HCT116 (cell line): ENCODE results near the gene ATP5PD. TPM values are rescaled to one million over a fixed set of nuclear protein-coding genes. Genes with fewer than 3 reads are reported as not detected.
A peak's percentile ranks its signal among the peaks of the same experiment; 100 is the strongest.

ENCODE experiments used
- ATAC-seq: fragments of 200-7000 bp; cut with Tn5 transposase; 2 replicates; pipeline ENCODE4 v1.9.1; 2020; ENCODE audit warnings: mild to moderate bottlenecking, moderate library complexity
- BruUV-seq: library from RNA; stranded (reverse); fragments of 400-500 nt; replicated peaks from 2 replicates; lab custom pipeline; 2021; lab: Mats Ljungman, UMichigan
- CTCF ChIA-PET: fragments of 300-600 bp; sonication (Branson Sonifier 250); formaldehyde crosslinking; loops from one replicate; lab custom pipeline; 2021; ENCODE audit warnings: antibody characterized with exemption; lab: Charles Lee
- POLR2A ChIA-PET: fragments of 300-600, 350-600 bp; sonication (Branson Sonifier 250); formaldehyde crosslinking; loops from one replicate; lab custom pipeline; 2021; ENCODE audit warnings: antibody characterized with exemption; lab: Charles Lee
- RAD21 ChIA-PET, 2 experiments: fragments of 300-600 bp; sonication (Branson Sonifier 250); formaldehyde crosslinking; loops; one replicate each; lab custom pipeline; 2023; ENCODE audit warnings: low total read pairs in 2 of 2; ENCODE audit not compliant: uncharacterized antibody in 2 of 2, unreplicated experiment in 2 of 2, low non-redundant PET in 1 of 2; lab: Charles Lee
- DNase-seq: peaks from one replicate; pipeline ENCODE4 v3.0.0-alpha.2; 2010; ENCODE audit warnings: low read depth, low spot score
- H2AFZ ChIP-seq: fragments of 200-600 bp; shearing (Covaris generic), sonication (generic); 2 replicates; pipeline ENCODE4 v1.6.1; 2017; ENCODE audit warnings: low read depth, mixed run types, mixed read lengths, antibody characterized with exemption, low read length; ENCODE audit not compliant: poor library complexity, severe bottlenecking
- H3K27ac ChIP-seq: 2 replicates; pipeline ENCODE4 v1.5.1; 2012; ENCODE audit warnings: low read depth, low read length
- H3K27me3 ChIP-seq: fragments of 200-600 bp; sonication (generic); 2 replicates; pipeline ENCODE4 v1.6.1; 2016; ENCODE audit warnings: mixed run types, low read length, mixed read lengths; ENCODE audit not compliant: insufficient read depth
- H3K36me3 ChIP-seq, 2 experiments: fragments of 200-500 bp in 1 of 2; fragments of 200-600 bp in 1 of 2; sonication (Bioruptor generic) in 1 of 2; sonication (generic) in 1 of 2; 2 replicates each; pipeline versions ENCODE4 v1.5.1 to v1.6.1; 2014 to 2016; ENCODE audit warnings: low read length in 2 of 2, inconsistent platforms in 1 of 2, mixed read lengths in 1 of 2, mixed run types in 1 of 2; ENCODE audit not compliant: insufficient read depth in 2 of 2, control insufficient read depth in 1 of 2
- H3K4me1 ChIP-seq, 2 experiments: fragments of 200-600 bp in 1 of 2; sonication (generic) in 1 of 2; 2 replicates each; pipeline versions ENCODE4 v1.5.1 to v1.6.1; 2012 to 2017; ENCODE audit warnings: low read length in 2 of 2, inconsistent platforms in 1 of 2, mild to moderate bottlenecking in 1 of 2, mixed read lengths in 1 of 2, mixed run types in 1 of 2, moderate library complexity in 1 of 2; ENCODE audit not compliant: insufficient read depth in 2 of 2, control insufficient read depth in 1 of 2
- H3K4me2 ChIP-seq: fragments of 200-600 bp; sonication (generic); 2 replicates; pipeline ENCODE4 v1.6.1; 2017; ENCODE audit warnings: mixed run types, low read length, mixed read lengths
- H3K4me3 ChIP-seq, 2 experiments: fragments of 200-600 bp in 1 of 2; sonication (generic) in 1 of 2; replicated peaks in 1 of 2; 2 replicates each; pipeline ENCODE4 v1.5.1; 2011 to 2016; ENCODE audit warnings: low read length in 2 of 2, control low read depth in 1 of 2, low read depth in 1 of 2, mild to moderate bottlenecking in 1 of 2, mixed read lengths in 1 of 2, mixed run types in 1 of 2
- H3K79me2 ChIP-seq: fragments of 200-600 bp; sonication (generic); 2 replicates; pipeline ENCODE4 v1.6.1; 2017; ENCODE audit warnings: mild to moderate bottlenecking, mixed run types, low read length, moderate library complexity, mixed read lengths; ENCODE audit not compliant: insufficient read depth
- H3K9ac ChIP-seq: fragments of 200-600 bp; sonication (generic); 2 replicates; pipeline ENCODE4 v1.6.1; 2016; ENCODE audit warnings: low read length, mixed read lengths
- H3K9me2 ChIP-seq: fragments of 200-600 bp; sonication (generic), shearing (Covaris generic); 2 replicates; pipeline ENCODE4 v1.6.1; 2017; ENCODE audit warnings: mixed run types, mild to moderate bottlenecking, moderate library complexity; ENCODE audit not compliant: insufficient read depth
- H3K9me3 ChIP-seq, 2 experiments: fragments of 200-500 bp in 1 of 2; fragments of 200-600 bp in 1 of 2; sonication (Bioruptor generic) in 1 of 2; sonication (generic) in 1 of 2; 2 replicates each; pipeline ENCODE4 v1.6.1; 2014 to 2017; ENCODE audit warnings: low read length in 2 of 2, mixed read lengths in 2 of 2, inconsistent platforms in 1 of 2, low read depth in 1 of 2, mild to moderate bottlenecking in 1 of 2, mixed run types in 1 of 2, moderate library complexity in 1 of 2; ENCODE audit not compliant: control insufficient read depth in 1 of 2, insufficient read depth in 1 of 2
- H4K20me1 ChIP-seq: fragments of 200-600 bp; sonication (generic), shearing (Covaris generic); 2 replicates; pipeline ENCODE4 v1.6.1; 2017; ENCODE audit warnings: mixed run types, mild to moderate bottlenecking, moderate library complexity; ENCODE audit not compliant: insufficient read depth
- CEBPB ChIP-seq: IDR thresholded peaks from 2 replicates; pipeline ENCODE4 v1.6.1; 2012; ENCODE audit warnings: low read depth
- FOSL1 ChIP-seq: IDR thresholded peaks from 2 replicates; pipeline ENCODE4 v1.6.1; 2012; ENCODE audit warnings: low read depth
- JUND ChIP-seq: IDR thresholded peaks from 2 replicates; pipeline ENCODE4 v1.6.1; 2012
- MAX ChIP-seq: IDR thresholded peaks from 2 replicates; pipeline ENCODE4 v1.6.1; 2012
- POLR2A ChIP-seq: IDR thresholded peaks from 2 replicates; pipeline ENCODE4 v1.7.0; 2011; ENCODE audit warnings: borderline replicate concordance; ENCODE audit not compliant: insufficient read depth, insufficient read length; ENCODE audit errors: extremely low read depth
- RAD21 ChIP-seq: IDR thresholded peaks from 2 replicates; pipeline ENCODE4 v1.6.1; 2012; ENCODE audit warnings: low read depth, mild to moderate bottlenecking
- SIN3A ChIP-seq: IDR thresholded peaks from 2 replicates; pipeline ENCODE4 v1.6.1; 2012; ENCODE audit warnings: low read depth
- TCF7L2 ChIP-seq: IDR thresholded peaks from 2 replicates; pipeline ENCODE4 v1.7.0; 2011; ENCODE audit warnings: borderline replicate concordance, inconsistent platforms; ENCODE audit not compliant: insufficient read depth, insufficient read length; ENCODE audit errors: extremely low read depth
- ZNF274 ChIP-seq: fragments of 200-500 bp; sonication (Bioruptor generic); IDR thresholded peaks from 2 replicates; pipeline ENCODE4 v1.6.1; 2014; ENCODE audit warnings: mild to moderate bottlenecking, low read depth, low read length, inconsistent platforms
- intact Hi-C: fragments of 100-400 bp; cut with micrococcal nuclease; formaldehyde crosslinking; loops from 2 replicates; pipeline ENCODE4 v1.10.0; 2022
- total RNA-seq: library from RNA; stranded (reverse); gene quantifications from one replicate; pipeline ENCODE4 v1.2.1, GENCODE V29; 2021; ENCODE audit not compliant: unreplicated experiment
- TF ChIP-seq, protein P1 (sequence below): IDR thresholded peaks from 2 replicates; pipeline ENCODE4 v1.6.1; 2012
- TF ChIP-seq, protein P2 (sequence below): IDR thresholded peaks from 2 replicates; pipeline ENCODE4 v1.6.1; 2011; ENCODE audit warnings: mild to moderate bottlenecking, low read length, moderate library complexity; ENCODE audit not compliant: insufficient replicate concordance; ENCODE audit errors: extremely low read depth
- TF ChIP-seq, protein P3 (sequence below): IDR thresholded peaks from 2 replicates; pipeline ENCODE4 v1.6.1; 2012; ENCODE audit warnings: low read depth

Gene ATP5PD
- total RNA-seq, 1 experiment from 2014 or later, result 407 TPM

- ChIA-PET CTCF (interaction anchor here (3.1 kb wide), 1 partner anchor 19 kb away, joined by 15 read pairs; no protein-coding TSS in a partner anchor), POLR2A (interaction anchor here (0.6 to 3.2 kb wide), 4 partner anchors 9 to 35 kb away, joined by 3 to 14 read pairs (median 4); no protein-coding TSS in a partner anchor), RAD21 (interaction anchor here in 1 of 2 experiments (0.5 kb wide), 1 partner anchor 16 kb away, joined by 3 read pairs; no protein-coding TSS in a partner anchor)
- H3K9me2 ChIP-seq, result no peaks in the 10 kb centered on the region
- H3K4me3 ChIP-seq, result no peak overlapping the region
- H3K4me1 ChIP-seq, result peaks cover 67 to 79% of the 10 kb centered on the region in 2 experiments
- peaks cover 43% of the 10 kb centered on the region for H3K79me2 ChIP-seq
- ATAC-seq (no peak), DNase-seq (no peak)
- no peaks in the 10 kb centered on the region for H4K20me1 ChIP-seq
- intact Hi-C loops, result no loop called here
- H3K4me2 ChIP-seq, result peak overlapping the region; percentile 67
- no peak for TF ChIP-seq CEBPB
- TF ChIP-seq TCF7L2, result no peak
- no peak for TF ChIP-seq MAX
- TF ChIP-seq POLR2A, result no peak
- TF ChIP-seq RAD21, result no peak
- TF ChIP-seq, protein P1, sequence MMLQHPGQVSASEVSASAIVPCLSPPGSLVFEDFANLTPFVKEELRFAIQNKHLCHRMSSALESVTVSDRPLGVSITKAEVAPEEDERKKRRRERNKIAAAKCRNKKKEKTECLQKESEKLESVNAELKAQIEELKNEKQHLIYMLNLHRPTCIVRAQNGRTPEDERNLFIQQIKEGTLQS, result no peak
- H3K36me3 ChIP-seq, result peaks cover 12 to 25% of the 10 kb centered on the region in 2 experiments; a peak in 3 of 4 replicates
- no peak overlapping the region for H2AFZ ChIP-seq
- H3K27me3 ChIP-seq, result no peaks in the 10 kb centered on the region
- no TSS peak for BruUV-seq
- H3K9ac ChIP-seq, result peak overlapping the region; percentile 52
- H3K27ac ChIP-seq, result peak overlapping the region; percentile 94
- H3K9me3 ChIP-seq, result no peaks in the 10 kb centered on the region
Measured at GRCh38 chr17:75094871-75095399, 48.2 kb upstream of the ATP5PD start.

DNA sequence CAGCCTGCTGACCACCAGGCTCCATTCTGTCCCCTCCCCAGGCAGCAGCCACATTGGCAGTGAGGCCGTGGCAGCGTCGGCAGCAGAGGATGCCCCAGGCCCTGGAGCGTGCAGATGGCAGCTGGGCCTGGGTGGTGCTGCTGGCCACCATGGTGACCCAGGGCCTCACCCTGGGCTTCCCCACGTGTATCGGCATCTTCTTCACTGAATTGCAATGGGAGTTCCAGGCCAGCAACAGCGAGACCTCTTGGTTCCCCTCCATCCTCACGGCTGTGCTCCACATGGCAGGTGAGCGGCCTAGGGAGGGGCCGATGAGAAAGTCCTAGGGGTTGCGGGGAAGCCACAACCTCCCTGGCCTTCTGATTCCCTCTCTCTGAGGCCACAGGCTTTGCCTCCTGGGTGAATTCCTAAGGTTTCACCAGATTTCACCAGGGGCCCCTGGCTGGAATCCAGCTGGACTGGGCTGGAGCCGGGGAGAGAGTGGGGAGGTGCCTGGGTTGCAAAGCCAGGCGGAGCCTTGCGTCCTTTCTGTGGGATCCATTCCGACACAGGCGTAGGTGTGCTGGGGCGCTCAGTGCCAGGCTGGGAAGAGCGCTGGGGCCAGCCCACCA lies 46.9 kb upstream of the ATP5PD start:
- Histone ChIP-seq H3K4me2 (peak overlapping the region; percentile 38), H3K9me3 (no peaks in the 10 kb centered on the region), H3K36me3 (peaks cover 6 to 15% of the 10 kb centered on the region in 2 experiments; a peak in 2 of 4 replicates), H3K9ac (peak overlapping the region; percentile 97), H2AFZ (no peak overlapping the region), H3K4me3 (no peak overlapping the region), H3K27me3 (no peaks in the 10 kb centered on the region), H3K79me2 (peaks cover 56% of the 10 kb centered on the region), H3K4me1 (peaks cover 80 to 92% of the 10 kb centered on the region in 2 experiments), H3K9me2 (no peaks in the 10 kb centered on the region), H3K27ac (peak overlapping the region; percentile 57), H4K20me1 (no peaks in the 10 kb centered on the region)
- ATAC-seq, result no peak
- BruUV-seq, result no TSS peak
- ChIA-PET POLR2A (interaction anchor here (0.8 to 1.7 kb wide), 3 partner anchors 9 to 34 kb away, joined by 3 to 6 read pairs (median 4); no protein-coding TSS in a partner anchor), RAD21 (no interaction called here), CTCF (interaction anchor here (0.6 kb wide), 1 partner anchor 11 kb away, joined by 3 read pairs; no protein-coding TSS in a partner anchor)
- intact Hi-C loops, result no loop called here
- DNase-seq, result no peak
- TF ChIP-seq POLR2A (no peak), ZNF274 (no peak), JUND (no peak), FOSL1 (no peak), SIN3A (no peak), TCF7L2 (no peak)
- TF ChIP-seq, protein P2, sequence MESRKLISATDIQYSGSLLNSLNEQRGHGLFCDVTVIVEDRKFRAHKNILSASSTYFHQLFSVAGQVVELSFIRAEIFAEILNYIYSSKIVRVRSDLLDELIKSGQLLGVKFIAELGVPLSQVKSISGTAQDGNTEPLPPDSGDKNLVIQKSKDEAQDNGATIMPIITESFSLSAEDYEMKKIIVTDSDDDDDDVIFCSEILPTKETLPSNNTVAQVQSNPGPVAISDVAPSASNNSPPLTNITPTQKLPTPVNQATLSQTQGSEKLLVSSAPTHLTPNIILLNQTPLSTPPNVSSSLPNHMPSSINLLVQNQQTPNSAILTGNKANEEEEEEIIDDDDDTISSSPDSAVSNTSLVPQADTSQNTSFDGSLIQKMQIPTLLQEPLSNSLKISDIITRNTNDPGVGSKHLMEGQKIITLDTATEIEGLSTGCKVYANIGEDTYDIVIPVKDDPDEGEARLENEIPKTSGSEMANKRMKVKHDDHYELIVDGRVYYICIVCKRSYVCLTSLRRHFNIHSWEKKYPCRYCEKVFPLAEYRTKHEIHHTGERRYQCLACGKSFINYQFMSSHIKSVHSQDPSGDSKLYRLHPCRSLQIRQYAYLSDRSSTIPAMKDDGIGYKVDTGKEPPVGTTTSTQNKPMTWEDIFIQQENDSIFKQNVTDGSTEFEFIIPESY, result no peak
- TF ChIP-seq, protein P3, sequence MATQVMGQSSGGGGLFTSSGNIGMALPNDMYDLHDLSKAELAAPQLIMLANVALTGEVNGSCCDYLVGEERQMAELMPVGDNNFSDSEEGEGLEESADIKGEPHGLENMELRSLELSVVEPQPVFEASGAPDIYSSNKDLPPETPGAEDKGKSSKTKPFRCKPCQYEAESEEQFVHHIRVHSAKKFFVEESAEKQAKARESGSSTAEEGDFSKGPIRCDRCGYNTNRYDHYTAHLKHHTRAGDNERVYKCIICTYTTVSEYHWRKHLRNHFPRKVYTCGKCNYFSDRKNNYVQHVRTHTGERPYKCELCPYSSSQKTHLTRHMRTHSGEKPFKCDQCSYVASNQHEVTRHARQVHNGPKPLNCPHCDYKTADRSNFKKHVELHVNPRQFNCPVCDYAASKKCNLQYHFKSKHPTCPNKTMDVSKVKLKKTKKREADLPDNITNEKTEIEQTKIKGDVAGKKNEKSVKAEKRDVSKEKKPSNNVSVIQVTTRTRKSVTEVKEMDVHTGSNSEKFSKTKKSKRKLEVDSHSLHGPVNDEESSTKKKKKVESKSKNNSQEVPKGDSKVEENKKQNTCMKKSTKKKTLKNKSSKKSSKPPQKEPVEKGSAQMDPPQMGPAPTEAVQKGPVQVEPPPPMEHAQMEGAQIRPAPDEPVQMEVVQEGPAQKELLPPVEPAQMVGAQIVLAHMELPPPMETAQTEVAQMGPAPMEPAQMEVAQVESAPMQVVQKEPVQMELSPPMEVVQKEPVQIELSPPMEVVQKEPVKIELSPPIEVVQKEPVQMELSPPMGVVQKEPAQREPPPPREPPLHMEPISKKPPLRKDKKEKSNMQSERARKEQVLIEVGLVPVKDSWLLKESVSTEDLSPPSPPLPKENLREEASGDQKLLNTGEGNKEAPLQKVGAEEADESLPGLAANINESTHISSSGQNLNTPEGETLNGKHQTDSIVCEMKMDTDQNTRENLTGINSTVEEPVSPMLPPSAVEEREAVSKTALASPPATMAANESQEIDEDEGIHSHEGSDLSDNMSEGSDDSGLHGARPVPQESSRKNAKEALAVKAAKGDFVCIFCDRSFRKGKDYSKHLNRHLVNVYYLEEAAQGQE, result no peak
